Activated T-helper 2 cell treated with anti-CD3 and anti-CD28 coated beads, Interferon-gamma antibody, Interleukin-2, Interleukin-4, amounts not matched to agents 10 μg/mL and 5 μg/mL and 100 μg/mL, durations not matched to agents 14 hours and 24 hours and 36 hours (primary cell): Measurements from ENCODE around the gene TEDC2. TPM values are rescaled to one million over a fixed set of nuclear protein-coding genes. Genes with fewer than 3 reads are reported as not detected.
"Not testable (repeated sequence)": the region's sequence is repeated elsewhere in the genome, so short reads cannot be mapped to it uniquely, and the experiment has no call there.

Source experiments
- DNase-seq: peaks from one replicate; pipeline ENCODE4 v3.0.0; 2021; ENCODE audit warnings: low spot score
- H3K27ac Mint-ChIP-seq: one replicate; pipeline ENCODE4 v1.8.0; 2021; ENCODE audit warnings: mixed read lengths
- H3K27me3 Mint-ChIP-seq: one replicate; pipeline ENCODE4 v1.8.0; 2021; ENCODE audit warnings: low read depth, mixed read lengths
- H3K36me3 Mint-ChIP-seq: one replicate; pipeline ENCODE4 v1.8.0; 2021; ENCODE audit warnings: low read depth, mixed read lengths
- H3K4me1 Mint-ChIP-seq: one replicate; pipeline ENCODE4 v1.8.0; 2021; ENCODE audit warnings: low read depth, mixed read lengths
- H3K4me3 Mint-ChIP-seq: one replicate; pipeline ENCODE4 v1.8.0; 2021; ENCODE audit warnings: low read depth, mild to moderate bottlenecking, moderate library complexity, mixed read lengths
- H3K9me3 Mint-ChIP-seq: one replicate; pipeline ENCODE4 v1.8.0; 2021; ENCODE audit warnings: mixed read lengths
- intact Hi-C: fragments of 100-400 bp; cut with micrococcal nuclease; formaldehyde crosslinking; loops from one replicate; pipeline ENCODE4 v1.15.1; 2023
- total RNA-seq: library from RNA; stranded (reverse); gene quantifications from 2 replicates; pipeline ENCODE4 v1.2.3, GENCODE V29; 2022

The TEDC2 gene
- total RNA-seq, 1 donor from 2014 or later = 34.6 TPM

- DNase-seq, H3K9me3 Mint-ChIP-seq, H3K27ac Mint-ChIP-seq, H3K4me3 Mint-ChIP-seq, H3K27me3 Mint-ChIP-seq, H3K36me3 Mint-ChIP-seq, intact Hi-C loops: not testable (repeated sequence)
- H3K4me1 Mint-ChIP-seq = peaks cover 14% of the 10 kb centered on the region
Observed at GRCh38 chr16:2479996-2480395, 20.1 kb downstream of the TEDC2 start.

GRCh38 chr16:2480948-2481347 is 21.0 kb downstream of the TEDC2 start:
- intact Hi-C loops = no loop called here
- Mint-ChIP-seq H3K4me1 (peaks cover 12% of the 10 kb centered on the region), H3K27me3 (no peaks in the 10 kb centered on the region), H3K4me3 (no peak overlapping the region), H3K36me3 (no peaks in the 10 kb centered on the region), H3K27ac (no peak overlapping the region), H3K9me3 (no peaks in the 10 kb centered on the region)
- no peak for DNase-seq

GRCh38 chr16:2481676-2482075 is 21.8 kb downstream of the TEDC2 start:
- Mint-ChIP-seq H3K27ac (no peak overlapping the region), H3K9me3 (no peaks in the 10 kb centered on the region), H3K4me3 (no peak overlapping the region)

GRCh38 chr16:2482249-2482648 is 22.3 kb downstream of the TEDC2 start:
- Mint-ChIP-seq H3K36me3 (no peaks in the 10 kb centered on the region), H3K4me3 (no peak overlapping the region), H3K9me3 (no peaks in the 10 kb centered on the region), H3K27me3 (no peaks in the 10 kb centered on the region), H3K27ac (no peak overlapping the region), H3K4me1 (peaks cover 6% of the 10 kb centered on the region)
- intact Hi-C loops = no loop called here
- DNase-seq = no peak

More at GRCh38 chr16:2481676-2482075, 21.8 kb downstream of the TEDC2 start:
- intact Hi-C loops = no loop called here
- peaks cover 5% of the 10 kb centered on the region for H3K4me1 Mint-ChIP-seq
- H3K27me3 Mint-ChIP-seq = no peaks in the 10 kb centered on the region
- no peaks in the 10 kb centered on the region for H3K36me3 Mint-ChIP-seq
- no peak for DNase-seq

- intact Hi-C loops = no loop called here
- Mint-ChIP-seq H3K9me3 (no peaks in the 10 kb centered on the region), H3K27ac (no peak overlapping the region), H3K4me1 (peaks cover 10% of the 10 kb centered on the region), H3K36me3 (no peaks in the 10 kb centered on the region), H3K27me3 (no peaks in the 10 kb centered on the region), H3K4me3 (no peak overlapping the region)
- no peak for DNase-seq
Observed at GRCh38 chr16:2482708-2483534, 23.0 kb downstream of the TEDC2 start.

GRCh38 chr16:2483939-2484897 is 24.3 kb downstream of the TEDC2 start:
- Mint-ChIP-seq H3K27ac (no peak overlapping the region), H3K4me3 (no peak overlapping the region), H3K4me1 (peaks cover 13% of the 10 kb centered on the region), H3K36me3 (no peaks in the 10 kb centered on the region), H3K27me3 (no peaks in the 10 kb centered on the region), H3K9me3 (no peaks in the 10 kb centered on the region)
- no peak for DNase-seq
- intact Hi-C loops = no loop called here

- Mint-ChIP-seq H3K36me3 (no peaks in the 10 kb centered on the region), H3K4me1 (peaks cover 13% of the 10 kb centered on the region), H3K9me3 (no peaks in the 10 kb centered on the region), H3K27me3 (no peaks in the 10 kb centered on the region), H3K4me3 (no peak overlapping the region), H3K27ac (no peak overlapping the region)
- intact Hi-C loops = no loop called here
- DNase-seq = no peak
Observed at GRCh38 chr16:2484898-2485508, 25.1 kb downstream of the TEDC2 start.

- H3K27ac Mint-ChIP-seq = no peak overlapping the region
- H3K4me3 Mint-ChIP-seq = no peak overlapping the region
- intact Hi-C loops = no loop called here
- no peak for DNase-seq
- no peaks in the 10 kb centered on the region for H3K9me3 Mint-ChIP-seq
- H3K36me3 Mint-ChIP-seq = no peaks in the 10 kb centered on the region
- peaks cover 13% of the 10 kb centered on the region for H3K4me1 Mint-ChIP-seq
- H3K27me3 Mint-ChIP-seq = no peaks in the 10 kb centered on the region
Observed at GRCh38 chr16:2485811-2486507, 26.1 kb downstream of the TEDC2 start.

GRCh38 chr16:2486645-2487516 is 27.0 kb downstream of the TEDC2 start:
- H3K36me3 Mint-ChIP-seq = no peaks in the 10 kb centered on the region
- H3K27ac Mint-ChIP-seq = peak overlapping the region; percentile 36
- peak overlapping the region; percentile 31 for H3K4me3 Mint-ChIP-seq
- no peaks in the 10 kb centered on the region for H3K27me3 Mint-ChIP-seq
- intact Hi-C loops = no loop called here
- peak; percentile 51 for DNase-seq
- H3K9me3 Mint-ChIP-seq = no peaks in the 10 kb centered on the region
- H3K4me1 Mint-ChIP-seq = peaks cover 13% of the 10 kb centered on the region

GRCh38 chr16:2487517-2487842 is 27.6 kb downstream of the TEDC2 start:
- Mint-ChIP-seq H3K36me3 (no peaks in the 10 kb centered on the region), H3K4me3 (peak overlapping the region; percentile 31), H3K4me1 (peaks cover 13% of the 10 kb centered on the region), H3K27ac (peak overlapping the region; percentile 36), H3K27me3 (no peaks in the 10 kb centered on the region), H3K9me3 (no peaks in the 10 kb centered on the region)
- intact Hi-C loops = no loop called here
- no peak for DNase-seq

GRCh38 chr16:2487903-2488531 is 28.1 kb downstream of the TEDC2 start:
- Mint-ChIP-seq H3K27ac (no peak overlapping the region), H3K27me3 (no peaks in the 10 kb centered on the region), H3K9me3 (no peaks in the 10 kb centered on the region), H3K36me3 (no peaks in the 10 kb centered on the region), H3K4me3 (no peak overlapping the region), H3K4me1 (peaks cover 13% of the 10 kb centered on the region)
- intact Hi-C loops = no loop called here
- no peak for DNase-seq
